ENCODE measurements around the gene PDE11A.

DNA sequence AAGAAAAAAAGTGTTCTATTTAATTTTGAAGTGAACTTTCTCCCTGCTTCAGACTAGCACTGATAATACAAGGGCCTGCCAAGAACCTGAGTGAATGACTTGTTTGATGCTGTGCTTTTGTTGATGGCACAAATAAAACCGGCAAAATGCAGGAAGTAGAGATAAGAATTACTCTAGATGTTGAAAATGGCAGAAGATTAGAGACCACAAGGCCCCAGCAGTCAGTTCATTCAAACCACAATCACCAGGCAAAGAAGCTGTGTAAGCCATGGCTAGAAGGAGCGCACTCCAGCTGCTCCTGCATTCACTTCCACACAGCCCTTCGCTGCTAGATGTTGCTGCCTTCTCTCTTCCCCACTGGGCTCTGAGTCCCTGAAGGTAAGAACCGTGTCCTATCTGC, 383.0 kb downstream of the PDE11A start:
- no peak for TF ChIP-seq EZH2phosphoT487 (IDR thresholded peaks at IDR 0.05; ENCODE audit: insufficient read depth, low read depth)
- TF ChIP-seq EZH2 (IDR thresholded peaks at IDR 0.05; ENCODE audit: insufficient read depth, poor library complexity, severe bottlenecking) = no peak

Data from GM23248 (cell line).